HepG2 (cell line): Measurements from ENCODE around the gene STK11. TPM values are rescaled to one million over a fixed set of nuclear protein-coding genes. Genes with fewer than 3 reads are reported as not detected.

ENCODE experiments used
- ARID5B ChIP-seq: IDR thresholded peaks from 2 replicates; pipeline ENCODE4 v1.4.0; 2020; ENCODE audit warnings: mild to moderate bottlenecking, missing genetic modification reagents
- EP300 ChIP-seq, 3 experiments: sonication (generic) in 1 of 3; formaldehyde crosslinking in 1 of 3; IDR thresholded peaks; 2 replicates each; pipeline versions ENCODE4 v1.5.1 to v1.6.1; 2011 to 2020; ENCODE audit warnings: low read depth in 2 of 3, low read length in 2 of 3, borderline replicate concordance in 1 of 3, improper control_type of control experiment in 1 of 3, mild to moderate bottlenecking in 1 of 3, missing genetic modification reagents in 1 of 3, moderate library complexity in 1 of 3
- ETV6 ChIP-seq: sonication (generic); formaldehyde crosslinking; conservative IDR thresholded peaks from 2 replicates; pipeline ENCODE4 v1.4.0; 2020; ENCODE audit warnings: missing genetic modification reagents
- HMGXB4 ChIP-seq, 2 experiments: sonication (generic) in 1 of 2; formaldehyde crosslinking in 1 of 2; IDR thresholded peaks; 2 replicates each; pipeline versions ENCODE4 v1.4.0 to v1.6.1; 2018 to 2020; ENCODE audit warnings: missing genetic modification reagents in 2 of 2, borderline replicate concordance in 1 of 2, low read depth in 1 of 2, mild to moderate bottlenecking in 1 of 2, missing biosample characterization in 1 of 2
- HNF4A ChIP-seq: sonication (generic); formaldehyde crosslinking; IDR thresholded peaks from 2 replicates; pipeline ENCODE4 v1.4.0; 2020; ENCODE audit warnings: missing genetic modification reagents
- HNRNPLL ChIP-seq: fragments of 200-400 bp; formaldehyde crosslinking; IDR thresholded peaks from 2 replicates; pipeline ENCODE4 v1.6.1; 2017; ENCODE audit warnings: mild to moderate bottlenecking, low read depth, low read length; ENCODE audit not compliant: poor library complexity, severe bottlenecking
- MEIS2 ChIP-seq: sonication (generic); formaldehyde crosslinking; IDR thresholded peaks from 2 replicates; pipeline ENCODE4 v1.9.0; 2021; ENCODE audit warnings: mild to moderate bottlenecking, missing genetic modification reagents
- MTERF4 ChIP-seq: sonication (generic); formaldehyde crosslinking; IDR thresholded peaks from 2 replicates; pipeline ENCODE4 v1.8.0; 2023; ENCODE audit warnings: mild to moderate bottlenecking, missing genetic modification reagents
- MXD1 ChIP-seq: sonication (generic); formaldehyde crosslinking; IDR thresholded peaks from 2 replicates; pipeline ENCODE4 v1.4.0; 2020; ENCODE audit warnings: mild to moderate bottlenecking, missing genetic modification reagents
- NCOA5 ChIP-seq: sonication (generic); formaldehyde crosslinking; IDR thresholded peaks from 2 replicates; pipeline ENCODE4 v1.4.0; 2020; ENCODE audit warnings: missing genetic modification reagents
- NONO ChIP-seq, 2 experiments: fragments of 450-650 bp in 1 of 2; sonication (generic) in 1 of 2; formaldehyde crosslinking in 1 of 2; IDR thresholded peaks in 1 of 2; conservative IDR thresholded peaks in 1 of 2; 2 replicates each; pipeline versions ENCODE4 v1.6.1 to v1.8.0; 2017 to 2022; ENCODE audit warnings: mild to moderate bottlenecking in 1 of 2, missing genetic modification reagents in 1 of 2, moderate library complexity in 1 of 2
- POGZ ChIP-seq: sonication (generic); formaldehyde crosslinking; IDR thresholded peaks from 2 replicates; pipeline ENCODE4 v1.4.0; 2020; ENCODE audit warnings: mild to moderate bottlenecking, missing genetic modification reagents
- SPEN ChIP-seq: sonication (generic); formaldehyde crosslinking; IDR thresholded peaks from 2 replicates; pipeline ENCODE4 v1.5.1; 2020; ENCODE audit warnings: low read depth, mild to moderate bottlenecking, missing genetic modification reagents
- WIZ ChIP-seq: sonication (generic); formaldehyde crosslinking; IDR thresholded peaks from 2 replicates; pipeline ENCODE4 v1.5.1; 2020; ENCODE audit warnings: mild to moderate bottlenecking, missing genetic modification reagents
- ZBTB44 ChIP-seq: sonication (generic); formaldehyde crosslinking; IDR thresholded peaks from 2 replicates; pipeline ENCODE4 v1.4.0; 2020; ENCODE audit warnings: missing genetic modification reagents
- ZNF274 ChIP-seq: sonication (generic); formaldehyde crosslinking; IDR thresholded peaks from 2 replicates; pipeline ENCODE4 v1.5.1; 2020; ENCODE audit warnings: mild to moderate bottlenecking, missing genetic modification reagents
- ZNF383 ChIP-seq: sonication (generic); formaldehyde crosslinking; IDR thresholded peaks from 2 replicates; pipeline ENCODE4 v1.4.0; 2020; ENCODE audit warnings: missing genetic modification reagents, mild to moderate bottlenecking, borderline replicate concordance
- ZNF746 ChIP-seq: sonication (generic); formaldehyde crosslinking; IDR thresholded peaks from 2 replicates; pipeline ENCODE4 v1.8.0; 2022; ENCODE audit warnings: mild to moderate bottlenecking, missing genetic modification reagents
- ZNF839 ChIP-seq: sonication (generic); formaldehyde crosslinking; IDR thresholded peaks from 2 replicates; pipeline ENCODE4 v1.4.0; 2020; ENCODE audit warnings: missing genetic modification reagents, mild to moderate bottlenecking, borderline replicate concordance
- polyA plus RNA-seq, 8 experiments: library from polyadenylated mRNA; depleted of rRNA in 3 of 8; stranded (reverse) in 7 of 8; unstranded in 1 of 8; fragments of >200 nt; fragmentation: Illumina TruSeq in 4 of 8; extraction: Trizol in 4 of 8; gene quantifications; 2 replicates each; pipeline versions ENCODE4 v1.2.1 to v1.2.3, GENCODE V29; 2011 to 2016; ENCODE audit warnings: low read depth in 4 of 8, missing spikeins in 1 of 8, mixed read lengths in 1 of 8; ENCODE audit not compliant: insufficient read depth in 1 of 8
- total RNA-seq, 5 experiments: library from RNA; depleted of rRNA; stranded (reverse); fragments of >200 nt; fragmentation: Illumina TruSeq; extraction: Trizol; gene quantifications; 2 replicates each; pipeline ENCODE4 v1.2.3, GENCODE V29; 2016; ENCODE audit warnings: low read depth in 1 of 5

STK11 gene
- total and polyA plus RNA-seq, 2 of the 13 experiments (the other 11 are each of a cell fraction or from before 2014, with no cell fraction given), result 27.5 to 43.6 TPM

GRCh38 chr19:1252221-1252820 is 46.7 kb downstream of the STK11 start (continued):
- TF ChIP-seq ZNF383 (CRISPR knock-in tag) (no peak), ARID5B (CRISPR knock-in tag) (peak; percentile 63), NCOA5 (CRISPR knock-in tag) (no peak), ETV6 (CRISPR knock-in tag) (no peak; the same call in 1 of the 2 replicates), HNF4A (CRISPR knock-in tag) (peak; percentile 46; the same call in 1 of the 2 replicates), ZNF274 (CRISPR knock-in tag) (no peak), MXD1 (CRISPR knock-in tag) (no peak), POGZ (no peak), MTERF4 (CRISPR knock-in tag) (no peak), EP300 (IDR thresholded peaks at IDR 0.05; ENCODE audit: low read depth in 2 of 2, low read length in 2 of 2) (peak in 1 of 2 experiments; percentile 60; a peak in 2 of 4 replicates), EP300 (CRISPR knock-in tag; IDR thresholded peaks at IDR 0.05; ENCODE audit: borderline replicate concordance) (no peak), ZNF746 (CRISPR knock-in tag) (peak; percentile 99), NONO (IDR thresholded peaks at IDR 0.05) (no peak), NONO (CRISPR knock-in tag; conservative IDR thresholded peaks at IDR 0.05) (peak; percentile 3; the same call in 1 of the 2 replicates), SPEN (peak; percentile 74; the same call in 1 of the 2 replicates), HNRNPLL (peak; percentile 14), MEIS2 (CRISPR knock-in tag) (no peak), HMGXB4 (CRISPR knock-in tag; IDR thresholded peaks at IDR 0.05; ENCODE audit: borderline replicate concordance in 1 of 2, low read depth in 1 of 2) (no peak), ZNF839 (CRISPR knock-in tag) (no peak), WIZ (CRISPR knock-in tag) (no peak), ZBTB44 (CRISPR knock-in tag) (no peak)
